Stimulated activated CD4-positive, alpha-beta T cell treated with anti-CD3 and anti-CD28 coated beads, TNF-alpha, amount 100 ng/mL, for 4 hours (primary cell): ENCODE measurements around the gene MTUS2.

Experiments
- DNase-seq, 3 experiments: peaks; one replicate each; pipeline ENCODE4 v3.0.0-alpha.2; 2020; ENCODE audit warnings: low read depth in 3 of 3

MTUS2 gene

GRCh38 chr13:29397265-29397664 is 577.1 kb downstream of the MTUS2 start:
- DNase-seq = no peak

GRCh38 chr13:29402166-29402636 is 582.1 kb downstream of the MTUS2 start:
- DNase-seq = no peak

GRCh38 chr13:29405401-29405800 is 585.3 kb downstream of the MTUS2 start:
- no peak for DNase-seq

GRCh38 chr13:29411481-29411880 is 591.3 kb downstream of the MTUS2 start:
- DNase-seq = no peak

GRCh38 chr13:29418026-29418425 is 597.9 kb downstream of the MTUS2 start:
- DNase-seq = no peak

- DNase-seq = no peak
Observed at GRCh38 chr13:29421118-29421517, 601.0 kb downstream of the MTUS2 start.

- no peak for DNase-seq
Observed at GRCh38 chr13:29422015-29422414, 601.9 kb downstream of the MTUS2 start.

- no peak for DNase-seq
Observed at GRCh38 chr13:29423050-29423449, 602.9 kb downstream of the MTUS2 start.

GRCh38 chr13:29427937-29428309 is 607.8 kb downstream of the MTUS2 start:
- DNase-seq = no peak

- DNase-seq = no peak
Observed at GRCh38 chr13:29428310-29429181, 608.4 kb downstream of the MTUS2 start.

GRCh38 chr13:29429286-29429900 is 609.3 kb downstream of the MTUS2 start:
- no peak for DNase-seq

- DNase-seq = no peak
Observed at GRCh38 chr13:29434217-29434945, 614.2 kb downstream of the MTUS2 start.

GRCh38 chr13:29435125-29435911 is 615.2 kb downstream of the MTUS2 start:
- no peak for DNase-seq

- DNase-seq = no peak
Observed at GRCh38 chr13:29436291-29436690, 616.2 kb downstream of the MTUS2 start.

- no peak for DNase-seq
Observed at GRCh38 chr13:29436721-29437280, 616.7 kb downstream of the MTUS2 start.

GRCh38 chr13:29438769-29439168 is 618.6 kb downstream of the MTUS2 start:
- no peak for DNase-seq

- DNase-seq = no peak
Observed at GRCh38 chr13:29439601-29440388, 619.7 kb downstream of the MTUS2 start.

- no peak for DNase-seq
Observed at GRCh38 chr13:29441306-29441705, 621.2 kb downstream of the MTUS2 start.

- DNase-seq = no peak
Observed at GRCh38 chr13:29446016-29446415, 625.9 kb downstream of the MTUS2 start.

GRCh38 chr13:29448174-29448573 is 628.0 kb downstream of the MTUS2 start:
- no peak for DNase-seq

GRCh38 chr13:29449726-29450125 is 629.6 kb downstream of the MTUS2 start:
- DNase-seq = no peak
